B cell (primary cell): ENCODE results near the gene C14orf119. TPM values are rescaled to one million over a fixed set of nuclear protein-coding genes. Genes with fewer than 3 reads are reported as not detected.

Source experiments
- ATAC-seq: fragments of 200-7000 bp; cut with Tn5 transposase; one replicate; pipeline ENCODE4 v1.10.0; 2021; ENCODE audit warnings: low read depth, mild to moderate bottlenecking, moderate number of reproducible peaks, moderate library complexity
- CTCF ChIA-PET: fragments of 350-600 bp; sonication (Branson Sonifier 250); formaldehyde crosslinking; loops from one replicate; lab custom pipeline; 2021; ENCODE audit warnings: antibody characterized with exemption, inconsistent platforms; lab: Charles Lee
- POLR2A ChIA-PET: fragments of 350-600 bp; sonication (Branson Sonifier 250); formaldehyde crosslinking; loops from one replicate; lab custom pipeline; 2021; ENCODE audit warnings: antibody characterized with exemption; lab: Charles Lee
- DNase-seq: peaks from one replicate; pipeline ENCODE4 v3.0.0; 2013
- H2AFZ ChIP-seq: 2 replicates; pipeline ENCODE4 v1.6.1; 2012; ENCODE audit warnings: mild to moderate bottlenecking, low read depth, low read length; ENCODE audit not compliant: insufficient read depth, poor library complexity, severe bottlenecking
- H3K27ac ChIP-seq, 2 donors: 1 replicate in 1 of 2; 2 replicates in 1 of 2; pipeline ENCODE4 v1.5.1; 2012 to 2013; ENCODE audit warnings: low read length in 2 of 2, mild to moderate bottlenecking in 2 of 2, moderate library complexity in 1 of 2
- H3K27me3 ChIP-seq, 4 experiments: fragments of 200-600 bp in 1 of 4; sonication (generic) in 1 of 4; replicated peaks in 1 of 4; 1 replicate in 2 of 4; 2 replicates in 2 of 4; pipeline versions ENCODE4 v1.6.1 to v1.7.0; 2013 to 2016; ENCODE audit warnings: low read length in 3 of 4, mild to moderate bottlenecking in 2 of 4, mixed read lengths in 1 of 4, moderate library complexity in 1 of 4; ENCODE audit not compliant: insufficient read depth in 4 of 4, control insufficient read depth in 3 of 4; ENCODE audit errors: control extremely low read depth in 1 of 4
- H3K36me3 ChIP-seq, 2 experiments: replicated peaks in 1 of 2; 1 replicate in 1 of 2; 2 replicates in 1 of 2; pipeline versions ENCODE4 v1.6.1 to v1.7.1; 2013; ENCODE audit warnings: low read length in 1 of 2; ENCODE audit not compliant: insufficient read depth in 2 of 2, control insufficient read depth in 1 of 2; ENCODE audit errors: control extremely low read depth in 1 of 2, extremely low read depth in 1 of 2
- H3K4me1 ChIP-seq, 2 donors: fragments of 200-600 bp in 1 of 2; sonication (generic) in 1 of 2; 1 replicate in 1 of 2; 2 replicates in 1 of 2; pipeline versions ENCODE4 v1.5.1 to v1.6.1; 2013 to 2017; ENCODE audit warnings: low read length in 2 of 2; ENCODE audit not compliant: control insufficient read depth in 2 of 2, insufficient read depth in 2 of 2
- H3K4me2 ChIP-seq: replicated peaks from 2 replicates; pipeline ENCODE3; 2012; ENCODE audit warnings: mild to moderate bottlenecking, low read depth, low read length; ENCODE audit not compliant: poor library complexity, severe bottlenecking
- H3K4me3 ChIP-seq, 5 experiments: fragments of 200-600 bp in 1 of 5; sonication (generic) in 1 of 5; 1 replicate in 3 of 5; 2 replicates in 2 of 5; pipeline versions ENCODE4 v1.5.1 to v1.7.0; 2011 to 2016; ENCODE audit warnings: low read length in 4 of 5, mild to moderate bottlenecking in 4 of 5, low read depth in 2 of 5, control low read depth in 1 of 5, moderate library complexity in 1 of 5; ENCODE audit not compliant: insufficient read depth in 1 of 5; ENCODE audit errors: control extremely low read depth in 1 of 5, extremely low read depth in 1 of 5
- H3K79me2 ChIP-seq: fragments of 200-600 bp; sonication (generic); one replicate; pipeline ENCODE4 v1.6.0; 2016; ENCODE audit warnings: low read length; ENCODE audit not compliant: control insufficient read depth, insufficient read depth
- H3K9ac ChIP-seq: fragments of 200-600 bp; sonication (generic); 2 replicates; pipeline ENCODE4 v1.6.1; 2017; ENCODE audit warnings: mild to moderate bottlenecking, low read length, moderate library complexity
- H3K9me3 ChIP-seq, 3 donors: one replicate each; pipeline versions ENCODE4 v1.6.1 to v1.7.1; 2013; ENCODE audit warnings: low read length in 2 of 3; ENCODE audit not compliant: control insufficient read depth in 2 of 3, insufficient read depth in 1 of 3; ENCODE audit errors: control extremely low read depth in 1 of 3
- H4K20me1 ChIP-seq: 2 replicates; pipeline ENCODE4 v1.6.0; 2012; ENCODE audit warnings: mild to moderate bottlenecking, low read length; ENCODE audit not compliant: insufficient read depth, control insufficient read depth, poor library complexity, severe bottlenecking
- H3K27ac Mint-ChIP-seq: one replicate; pipeline ENCODE4 v1.8.0; 2021; ENCODE audit warnings: mixed read lengths
- H3K27me3 Mint-ChIP-seq: one replicate; pipeline ENCODE4 v1.8.0; 2021; ENCODE audit warnings: mixed read lengths
- H3K4me1 Mint-ChIP-seq: one replicate; pipeline ENCODE4 v1.8.0; 2021; ENCODE audit warnings: mixed read lengths
- H3K4me3 Mint-ChIP-seq: one replicate; pipeline ENCODE4 v1.8.0; 2021; ENCODE audit warnings: mixed read lengths
- H3K9me3 Mint-ChIP-seq: one replicate; pipeline ENCODE4 v1.8.0; 2022; ENCODE audit warnings: mixed read lengths; ENCODE audit not compliant: insufficient read depth
- CTCF ChIP-seq: fragments of 200-600 bp; IDR thresholded peaks from one replicate; pipeline ENCODE4 v1.8.0; 2022; ENCODE audit warnings: antibody characterized with exemption, mild to moderate bottlenecking
- EZH2 ChIP-seq: IDR thresholded peaks from 2 replicates; pipeline ENCODE4 v1.6.1; 2012; ENCODE audit warnings: borderline replicate concordance, low read depth, mild to moderate bottlenecking, moderate library complexity, low read length; ENCODE audit not compliant: insufficient read depth, poor library complexity, severe bottlenecking
- WGBS: methylation state at CpG from one replicate; pipeline ENCODE4 v1.1.5; 2013; ENCODE audit warnings: missing lambda C conversion rate; ENCODE audit not compliant: insufficient coverage; 5-methylcytosine and 5-hydroxymethylcytosine counted together
- intact Hi-C: fragments of 100-400 bp; cut with micrococcal nuclease; formaldehyde crosslinking; loops from one replicate; pipeline ENCODE4 v1.10.0; 2022
- polyA plus RNA-seq: library from polyadenylated mRNA; depleted of rRNA; stranded (reverse); fragments of >200 nt; gene quantifications from 2 replicates; pipeline ENCODE4 v1.2.3, GENCODE V29; 2012
- total RNA-seq, 2 donors: library from RNA; stranded (reverse); fragments of 120-200 nt in 1 of 2; gene quantifications; 1 replicate in 1 of 2; 2 replicates in 1 of 2; pipeline versions ENCODE4 v1.2.3 to v1.2.4, GENCODE V29; 2013 to 2022

C14orf119 gene
- total and polyA plus RNA-seq, 2 donors (not counting 1 experiment from before 2014, with no cell fraction given), result 12.2 to 30.6 TPM

GRCh38 chr14:23119363-23120327, 24.3 kb downstream of the C14orf119 start:
- intact Hi-C loops, result loop anchor here (1.0 to 2.0 kb wide), 4 partner anchors 24 to 261 kb away; partner anchors contain the start of genes ACIN1 and C14orf119
- peak; percentile 76 for DNase-seq
- peak; percentile 42 for ATAC-seq
- Mint-ChIP-seq H3K9me3 (no peaks in the 10 kb centered on the region), H3K27ac (peak overlapping the region; percentile 89), H3K27me3 (peaks cover 12% of the 10 kb centered on the region), H3K4me1 (peaks cover 34% of the 10 kb centered on the region), H3K4me3 (peak overlapping the region; percentile 79)
- WGBS, result 47% methylated on average over 13 of the region's 16 CpGs
- peak overlapping the region in 3 of 5 experiments; percentile 19 to 24 (median 24) for H3K4me3 ChIP-seq
- H2AFZ ChIP-seq, result peak overlapping the region; percentile 79
- peaks cover 0 to 5% (median 0%) of the 10 kb centered on the region in 4 experiments for H3K27me3 ChIP-seq
- TF ChIP-seq EZH2, result no peak
- no peak for TF ChIP-seq CTCF
- H3K9me3 ChIP-seq, result peaks cover 0 to 3% (median 0%) of the 10 kb centered on the region in 3 donors
- peak overlapping the region; percentile 45 for H3K9ac ChIP-seq
- no peaks in the 10 kb centered on the region for H4K20me1 ChIP-seq
- no peaks in the 10 kb centered on the region for H3K79me2 ChIP-seq
- POLR2A ChIA-PET, result interaction anchor here (0.5 to 0.9 kb wide), 4 partner anchors 24 to 180 kb away, joined by 3 to 7 read pairs (median 5); partner anchors contain the start of genes ACIN1, C14orf119 and SLC7A8
- H3K36me3 ChIP-seq, result no peaks in the 10 kb centered on the region
- H3K27ac ChIP-seq, result peak overlapping the region; percentile 72 to 88
- peak overlapping the region; percentile 77 for H3K4me2 ChIP-seq
- CTCF ChIA-PET, result interaction anchor here (0.6 to 9.6 kb wide), 21 partner anchors 10 to 1228 kb away, joined by 3 to 249 read pairs (median 10); partner anchors contain the start of genes ACIN1, C14orf119, PABPN1 and SLC7A8
- peaks cover 32 to 35% of the 10 kb centered on the region in 2 donors for H3K4me1 ChIP-seq
